HG02642 (cell line): Measurements from ENCODE around the gene LCAT.

ENCODE experiments used
- ATAC-seq: cut with Tn5 transposase; IDR thresholded peaks from one replicate; pipeline ENCODE4 v1.9.1; 2021; ENCODE audit warnings: mild to moderate bottlenecking; ENCODE audit not compliant: unreplicated experiment, poor library complexity

The LCAT gene

GRCh38 chr16:67969254-67970039 lies 25.5 kb upstream of the LCAT start:
- no peak for ATAC-seq

DNA sequence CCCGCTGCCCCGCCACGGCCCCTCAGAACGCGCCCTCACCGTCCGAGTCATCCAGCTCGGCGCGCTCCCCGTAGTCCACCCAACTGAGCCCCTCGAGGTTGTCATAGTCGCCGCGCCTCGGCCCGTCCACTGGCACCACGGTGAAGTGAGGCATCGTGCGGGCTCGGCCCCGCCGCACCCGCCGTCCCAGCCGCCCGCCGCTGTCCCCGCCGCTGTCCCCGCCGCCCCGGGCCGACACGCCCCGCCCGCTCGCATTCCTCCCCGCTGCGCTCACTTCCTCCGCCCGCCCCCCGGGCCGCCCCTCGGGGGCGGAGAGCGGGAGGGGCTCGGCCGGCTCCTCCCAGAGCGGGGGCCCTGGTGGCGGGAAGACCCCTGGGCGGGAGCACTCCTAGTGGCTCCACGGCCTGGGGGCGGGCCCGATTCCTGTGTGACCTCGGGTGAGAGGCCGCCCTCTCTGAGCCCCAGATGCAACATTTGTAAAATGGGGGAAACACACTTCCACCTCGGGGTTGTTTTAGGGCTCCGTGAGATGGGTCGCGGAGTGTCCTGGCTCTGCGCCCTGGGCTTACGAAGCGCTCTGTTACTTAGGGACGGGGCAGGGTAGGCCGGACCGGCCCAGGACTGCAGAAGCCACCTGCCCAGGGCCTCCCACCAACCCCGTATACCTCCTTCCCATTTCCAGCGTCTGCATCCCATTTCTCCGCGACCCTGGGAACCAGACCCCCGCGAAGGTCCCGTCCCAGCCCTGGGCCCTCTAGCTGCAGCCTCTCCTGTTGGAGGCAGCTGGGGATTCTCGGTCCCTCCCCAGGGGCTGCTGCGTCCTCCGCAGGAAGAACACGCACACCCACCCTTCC lies 24.7 kb upstream of the LCAT start, which contains the start of gene SLC12A4:
Gene SLC12A4 (minus strand): TSS at position 238 of the 854 bp plus-strand sequence. CDS start 84 bp downstream, at position 154.
- ATAC-seq, result peak; percentile 80

GRCh38 chr16:67967958-67968399 lies 24.1 kb upstream of the LCAT start:
- ATAC-seq, result peak; percentile 37

GRCh38 chr16:67967183-67967957 lies 23.4 kb upstream of the LCAT start:
- no peak for ATAC-seq

DNA sequence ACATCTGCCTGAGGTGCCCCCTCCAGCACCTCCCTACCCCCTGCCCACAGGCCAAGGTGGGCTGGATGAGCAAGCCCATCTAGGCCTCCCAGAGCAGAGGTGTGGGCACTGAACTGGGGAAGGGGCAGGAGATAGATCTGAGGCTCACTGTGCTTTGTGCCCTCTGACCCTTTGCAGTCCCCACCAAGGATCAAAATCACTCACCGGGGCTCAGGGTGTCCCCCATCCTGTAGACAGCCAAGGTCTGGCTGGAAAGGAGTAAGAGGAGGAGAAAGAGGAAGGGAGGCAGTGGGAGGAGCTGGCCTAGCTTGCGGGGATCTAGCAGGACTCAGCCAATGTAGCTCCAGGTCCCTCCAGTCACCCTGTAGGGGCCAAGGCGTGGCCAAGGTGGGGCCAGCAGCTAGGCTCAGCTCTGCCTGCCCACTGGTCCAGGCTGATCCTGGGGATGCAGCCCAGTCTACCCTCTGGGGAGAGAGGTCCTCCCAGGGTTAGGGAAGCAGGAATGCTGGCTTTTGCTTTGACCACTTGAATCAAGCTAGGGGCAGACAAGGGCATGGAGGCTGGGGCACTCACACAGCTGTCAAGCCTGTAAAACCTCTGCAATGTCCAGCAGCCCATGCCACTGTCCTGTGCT lies 22.7 kb upstream of the LCAT start:
- no peak for ATAC-seq

DNA sequence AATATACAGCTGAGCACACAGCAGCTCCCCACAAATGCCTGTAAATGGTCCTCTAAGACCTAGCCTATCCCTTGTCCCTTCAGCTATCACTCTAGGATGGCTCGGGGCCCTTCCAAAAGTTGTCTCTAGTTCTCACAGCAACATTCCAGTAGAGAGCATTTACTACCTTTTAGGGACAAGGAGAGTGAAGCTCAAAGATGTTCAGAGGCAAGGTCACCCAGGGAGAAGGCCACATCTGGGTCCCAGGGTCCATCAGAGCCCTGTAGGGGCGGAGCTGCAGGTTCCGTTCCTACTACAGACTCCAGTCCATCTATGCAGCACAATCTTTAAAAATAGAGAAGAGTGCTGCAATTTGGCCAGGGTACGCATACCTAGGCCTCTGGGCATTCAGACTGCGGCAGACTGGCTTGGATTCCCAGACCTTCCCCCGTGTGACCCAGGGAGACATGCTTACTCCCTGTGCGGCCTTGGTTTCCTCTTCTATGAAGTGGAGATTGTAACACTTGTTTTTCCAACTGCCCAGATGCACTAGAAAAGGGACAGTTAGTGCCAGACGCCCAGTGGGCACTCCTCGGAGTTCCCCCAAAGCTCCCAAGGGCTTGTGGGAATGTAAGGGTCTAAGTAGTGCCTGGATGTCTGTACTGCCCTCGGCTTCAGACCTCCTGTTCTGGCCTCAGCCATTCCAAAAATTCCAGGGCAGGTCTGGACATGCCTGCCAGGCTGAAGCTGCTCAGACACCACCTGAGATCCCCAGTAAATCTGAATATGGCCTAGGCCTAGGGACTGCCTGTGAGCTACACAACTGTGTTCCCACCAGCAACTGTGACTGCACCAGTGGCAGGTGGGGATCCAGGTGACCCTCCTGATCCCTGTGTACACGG lies 22.0 kb upstream of the LCAT start:
- no peak for ATAC-seq

GRCh38 chr16:67964477-67965131 lies 20.7 kb upstream of the LCAT start:
- no peak for ATAC-seq

GRCh38 chr16:67963662-67964321 lies 19.9 kb upstream of the LCAT start:
- ATAC-seq, result no peak

DNA sequence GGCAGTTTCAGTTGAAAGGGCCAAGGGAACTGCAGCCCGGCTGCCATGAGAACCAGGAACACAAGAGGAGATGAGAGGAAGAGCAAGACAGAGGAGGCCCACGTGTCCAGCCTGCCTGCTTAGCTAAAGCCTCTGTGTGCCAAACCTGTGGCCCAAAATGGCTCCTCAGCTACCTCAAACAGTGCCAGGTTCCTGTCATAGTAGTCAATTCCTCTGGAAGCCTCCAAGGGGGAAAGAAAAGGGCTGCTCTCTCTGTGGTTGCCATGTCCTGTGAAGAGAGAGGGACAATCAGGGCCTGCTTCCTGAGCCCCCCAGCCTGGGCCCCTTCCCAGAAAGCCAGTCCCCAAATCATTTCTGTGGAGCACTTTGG lies 19.4 kb upstream of the LCAT start:
- no peak for ATAC-seq

DNA sequence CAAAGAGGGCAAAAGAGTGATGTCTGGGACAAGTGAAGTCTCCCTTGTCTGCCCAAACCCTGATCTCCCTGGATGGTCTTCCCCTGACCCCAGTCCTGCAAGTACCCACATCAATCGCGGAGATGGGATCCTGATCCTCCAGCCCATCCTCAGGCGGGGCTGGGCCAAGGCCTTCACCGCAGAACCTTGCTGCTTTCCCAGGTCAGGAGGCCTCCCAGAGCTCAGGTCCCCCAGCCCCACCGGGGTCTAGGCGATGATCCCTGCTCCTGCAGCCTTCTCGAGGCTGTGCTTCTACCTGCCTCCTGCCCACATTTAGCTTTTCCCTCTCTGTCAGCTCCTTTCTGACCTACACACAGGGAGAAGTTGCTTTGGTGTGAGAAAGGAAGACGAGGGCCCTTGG lies 18.2 kb upstream of the LCAT start:
- ATAC-seq, result no peak

- no peak for ATAC-seq
Observed at GRCh38 chr16:67961551-67961957, 17.6 kb upstream of the LCAT start.

GRCh38 chr16:67959536-67960329 lies 15.8 kb upstream of the LCAT start:
- no peak for ATAC-seq

DNA sequence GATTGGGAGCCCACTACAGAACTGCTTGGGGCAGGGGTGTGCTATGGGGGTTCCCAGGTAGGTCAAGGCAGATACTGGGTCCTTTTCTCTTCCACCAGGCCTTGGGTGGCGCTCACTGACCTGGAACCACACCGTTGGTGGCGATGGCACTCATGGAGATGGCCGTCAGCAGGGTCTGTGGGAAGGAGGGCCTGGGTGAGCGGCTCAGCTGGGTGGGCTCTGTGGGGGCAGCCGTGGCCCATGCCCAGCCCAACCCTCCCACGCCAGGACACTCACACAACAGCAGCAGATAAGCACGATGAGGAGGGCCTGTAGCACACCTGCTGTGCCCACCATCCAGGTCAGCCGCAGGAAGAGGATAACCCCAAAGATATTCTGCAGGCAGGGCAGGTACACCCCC lies 13.7 kb upstream of the LCAT start:
- ATAC-seq, result no peak

DNA sequence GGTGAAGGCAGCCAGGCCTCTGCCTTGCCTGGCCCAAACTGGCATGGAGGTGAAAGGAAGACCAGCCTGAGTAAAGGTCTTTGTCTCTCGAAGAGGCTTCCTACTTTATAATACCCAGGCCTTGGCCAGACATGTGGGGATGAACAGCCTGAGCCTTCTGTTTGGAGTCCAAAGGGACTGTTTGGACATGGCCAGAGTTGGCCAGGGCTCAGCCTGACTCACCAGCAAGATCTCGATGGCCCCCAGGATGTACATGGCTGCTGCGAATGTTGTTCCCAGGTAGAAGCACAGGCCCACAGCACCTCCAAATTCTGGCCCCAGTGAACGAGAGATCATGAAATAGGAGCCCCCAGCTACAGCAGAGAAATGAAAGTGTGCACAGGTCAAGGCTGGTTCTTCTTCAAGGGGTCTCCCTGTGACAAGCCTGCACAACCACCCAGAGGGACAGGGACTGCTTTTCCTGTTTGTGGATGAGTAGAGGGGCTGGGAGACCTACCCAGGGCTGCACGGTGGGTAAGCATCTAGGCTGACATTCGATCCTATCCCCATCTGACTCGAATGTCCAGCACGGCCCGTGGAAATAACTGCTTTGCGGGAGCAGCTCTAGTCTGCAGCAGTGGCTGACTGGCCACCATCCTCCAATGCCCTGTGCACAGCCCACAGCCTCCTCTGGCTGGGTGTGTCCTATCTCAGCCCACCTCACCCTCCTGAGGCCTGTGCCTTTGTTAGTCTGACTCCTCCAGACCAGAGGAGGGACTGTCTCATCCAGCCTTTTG lies 10.7 kb upstream of the LCAT start:
- no peak for ATAC-seq

GRCh38 chr16:67953641-67954375 lies 9.9 kb upstream of the LCAT start:
- no peak for ATAC-seq

DNA sequence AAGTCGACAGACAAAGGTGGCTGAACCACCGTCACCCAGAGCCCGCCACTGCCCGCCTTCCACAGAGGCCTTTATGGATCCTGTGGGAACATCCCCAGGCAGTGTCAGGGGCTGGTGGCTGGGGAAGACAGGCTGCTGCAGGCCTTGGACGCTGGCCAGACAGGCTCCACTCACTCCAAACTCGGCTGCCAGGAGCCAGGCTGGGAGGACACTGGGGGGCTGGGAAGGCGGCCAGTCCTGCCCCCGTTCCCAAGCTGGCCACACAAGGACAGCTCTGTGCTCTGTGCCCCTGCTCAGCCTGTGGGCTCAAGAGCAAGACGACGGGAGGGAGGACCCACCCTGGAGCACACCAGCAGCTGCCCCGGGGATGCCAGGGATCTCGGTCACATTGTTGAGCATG lies 7.6 kb upstream of the LCAT start:
- ATAC-seq, result no peak
